SK-N-SH (cell line): ENCODE results near the gene HS1BP3. TPM values are rescaled to one million over a fixed set of nuclear protein-coding genes. Genes with fewer than 3 reads are reported as not detected.
A peak's percentile ranks its signal among the peaks of the same experiment; 100 is the strongest.

ENCODE experiments used
- CTCF ChIA-PET: fragments of 300-600, 350-600 bp; formaldehyde crosslinking; extraction: SDS; loops from one replicate; lab custom pipeline; 2021; lab: Yijun Ruan, JAX
- POLR2A ChIA-PET: fragments of 350-600 bp; sonication (Branson Sonifier 250); formaldehyde crosslinking; extraction: SDS; loops from one replicate; lab custom pipeline; 2020; ENCODE audit warnings: antibody characterized with exemption, inconsistent platforms; lab: Yijun Ruan, JAX
- DNase-seq: peaks from one replicate; pipeline ENCODE4 v3.0.0; 2012
- H2AFZ ChIP-seq: fragments of 200-600 bp; sonication (generic); 2 replicates; pipeline ENCODE4 v1.8.1; 2016; ENCODE audit warnings: antibody characterized with exemption, mild to moderate bottlenecking, low read depth
- H3F3A ChIP-seq: fragments of 200-600 bp; sonication (generic); replicated peaks from 2 replicates; pipeline ENCODE3; 2016; ENCODE audit warnings: antibody characterized with exemption, mild to moderate bottlenecking; ENCODE audit not compliant: insufficient read depth
- H3K27ac ChIP-seq, 2 experiments: fragments of 200-500 bp in 1 of 2; fragments of 200-600 bp in 1 of 2; sonication (Bioruptor generic) in 1 of 2; sonication (generic), shearing (Covaris generic) in 1 of 2; 2 replicates each; pipeline versions ENCODE4 v1.5.1 to v1.6.1; 2014 to 2016; ENCODE audit warnings: low read depth in 2 of 2, inconsistent platforms in 1 of 2, low read length in 1 of 2, mild to moderate bottlenecking in 1 of 2, mixed read lengths in 1 of 2
- H3K27me3 ChIP-seq: fragments of 200-600 bp; sonication (generic), shearing (Covaris generic); 2 replicates; pipeline ENCODE4 v1.6.1; 2016; ENCODE audit warnings: mixed run types; ENCODE audit not compliant: insufficient read depth
- H3K36me3 ChIP-seq, 2 experiments: fragments of 200-500 bp in 1 of 2; fragments of 200-600 bp in 1 of 2; sonication (Bioruptor generic) in 1 of 2; sonication (generic) in 1 of 2; replicated peaks in 1 of 2; 2 replicates each; pipeline versions ENCODE3 to v1.5.1; 2014 to 2016; ENCODE audit warnings: low read length in 1 of 2, mild to moderate bottlenecking in 1 of 2; ENCODE audit not compliant: insufficient read depth in 2 of 2, control insufficient read depth in 1 of 2
- H3K4me1 ChIP-seq, 2 experiments: fragments of 200-500 bp in 1 of 2; fragments of 200-600 bp in 1 of 2; sonication (Bioruptor generic) in 1 of 2; sonication (generic), shearing (Covaris generic) in 1 of 2; 2 replicates each; pipeline versions ENCODE4 v1.5.1 to v1.6.1; 2014 to 2016; ENCODE audit warnings: low read depth in 1 of 2, low read length in 1 of 2, mixed run types in 1 of 2; ENCODE audit not compliant: insufficient read depth in 2 of 2, control insufficient read depth in 1 of 2
- H3K4me2 ChIP-seq: fragments of 200-600 bp; sonication (generic), shearing (Covaris generic); 2 replicates; pipeline ENCODE4 v1.6.1; 2017; ENCODE audit warnings: mixed run types
- H3K4me3 ChIP-seq, 2 experiments: fragments of 200-500 bp in 1 of 2; fragments of 200-600 bp in 1 of 2; sonication (Bioruptor generic) in 1 of 2; sonication (generic), shearing (Covaris generic) in 1 of 2; 2 replicates each; pipeline versions ENCODE4 v1.5.1 to v1.8.1; 2014 to 2016; ENCODE audit warnings: low read depth in 2 of 2, inconsistent platforms in 1 of 2, low read length in 1 of 2, mild to moderate bottlenecking in 1 of 2, mixed read lengths in 1 of 2, moderate library complexity in 1 of 2
- H3K79me2 ChIP-seq: fragments of 200-600 bp; sonication (generic); 2 replicates; pipeline ENCODE4 v1.8.1; 2017; ENCODE audit warnings: mild to moderate bottlenecking; ENCODE audit not compliant: insufficient read depth
- H3K9ac ChIP-seq: fragments of 200-600 bp; sonication (generic); 2 replicates; pipeline ENCODE4 v1.6.1; 2017; ENCODE audit warnings: mixed run types
- H3K9me2 ChIP-seq: fragments of 200-600 bp; sonication (generic); 2 replicates; pipeline ENCODE4 v1.6.1; 2017; ENCODE audit warnings: mixed run types
- H3K9me3 ChIP-seq: fragments of 200-600 bp; sonication (generic); 2 replicates; pipeline ENCODE4 v1.6.1; 2017; ENCODE audit warnings: mixed run types, mild to moderate bottlenecking, moderate library complexity
- H4K20me1 ChIP-seq: fragments of 200-600 bp; sonication (generic); 2 replicates; pipeline ENCODE4 v1.6.1; 2017; ENCODE audit warnings: mild to moderate bottlenecking, mixed run types; ENCODE audit not compliant: insufficient read depth
- CTCF ChIP-seq: fragments of 200-600 bp; sonication (generic); IDR thresholded peaks from 2 replicates; pipeline ENCODE4 v1.6.1; 2017; ENCODE audit warnings: antibody characterized with exemption, mild to moderate bottlenecking, moderate library complexity
- ELF1 ChIP-seq: IDR thresholded peaks from 2 replicates; pipeline ENCODE4 v1.4.0; 2012
- EZH2phosphoT487 ChIP-seq: fragments of 200-600 bp; sonication (generic); IDR thresholded peaks from 2 replicates; pipeline ENCODE4 v1.6.1; 2017; ENCODE audit warnings: low read depth, mixed run types, mild to moderate bottlenecking, antibody characterized with exemption, moderate library complexity, borderline replicate concordance
- FOSL2 ChIP-seq: IDR thresholded peaks from 2 replicates; pipeline ENCODE4 v1.4.0; 2012; ENCODE audit warnings: low read depth, mild to moderate bottlenecking, moderate library complexity, borderline replicate concordance
- FOXJ3 ChIP-seq: sonication (generic); formaldehyde crosslinking; IDR thresholded peaks from 2 replicates; pipeline ENCODE4 v1.5.1; 2020; ENCODE audit warnings: mild to moderate bottlenecking, missing genetic modification reagents
- GATA2 ChIP-seq: sonication (generic); formaldehyde crosslinking; IDR thresholded peaks from 2 replicates; pipeline ENCODE4 v1.5.0; 2020; ENCODE audit warnings: mild to moderate bottlenecking, missing genetic modification reagents
- IRF3 ChIP-seq: fragments of 150-350 bp; IDR thresholded peaks from 2 replicates; pipeline ENCODE4 v1.6.1; 2016; ENCODE audit warnings: mild to moderate bottlenecking, low read depth, low read length
- MAX ChIP-seq: IDR thresholded peaks from 2 replicates; pipeline ENCODE4 v1.4.0; 2012; ENCODE audit warnings: low read depth
- PBX3 ChIP-seq: IDR thresholded peaks from 2 replicates; pipeline ENCODE4; 2012
- RFX5 ChIP-seq: IDR thresholded peaks from 2 replicates; pipeline ENCODE4 v1.6.1; 2012; ENCODE audit warnings: mild to moderate bottlenecking, improper control_type of control experiment, low read length
- TAF1 ChIP-seq: IDR thresholded peaks from 2 replicates; pipeline ENCODE4 v1.6.1; 2012; ENCODE audit warnings: low read depth, mild to moderate bottlenecking, low read length, moderate library complexity, borderline replicate concordance
- TCF12 ChIP-seq: IDR thresholded peaks from 2 replicates; pipeline ENCODE4 v1.4.0; 2012
- TEAD4 ChIP-seq: IDR thresholded peaks from 2 replicates; pipeline ENCODE4 v1.4.0; 2012; ENCODE audit warnings: mild to moderate bottlenecking, borderline replicate concordance; ENCODE audit not compliant: insufficient read depth
- USF2 ChIP-seq: fragments of 150-350 bp; IDR thresholded peaks from 2 replicates; pipeline ENCODE4 v1.6.1; 2017; ENCODE audit warnings: antibody characterized with exemption, low read length, low read depth, borderline replicate concordance
- YY1 ChIP-seq: IDR thresholded peaks from 2 replicates; pipeline ENCODE4 v1.4.0; 2012; ENCODE audit warnings: low read depth, mild to moderate bottlenecking
- WGBS: methylation state at CpG from one replicate; pipeline ENCODE4 v1.1.6; 2017; ENCODE audit warnings: low lambda C conversion rate; 5-methylcytosine and 5-hydroxymethylcytosine counted together
- polyA plus RNA-seq, 3 experiments: library from polyadenylated mRNA; depleted of rRNA; stranded (reverse); fragments of >200 nt; gene quantifications; 2 replicates each; pipeline ENCODE4 v1.2.3, GENCODE V29; 2012

Gene HS1BP3
- polyA plus RNA-seq, 1 of the 3 experiments (the other 2 are of a cell fraction): 20.1 TPM

- 8% methylated on average over 5 of the region's 62 CpGs for WGBS
These were observed 16.2 kb upstream of the HS1BP3 start for GRCh38 chr2:20667151-20667530.

GRCh38 chr2:20666304-20667150 lies 15.6 kb upstream of the HS1BP3 start, which contains the start of gene GDF7:
Gene GDF7, plus strand, starts transcription at chr2:20667144. Its CDS starts 96 bp downstream, at chr2:20667240.
- Histone ChIP-seq H3K27ac (no peak within 1 kb of the TSS), H3K27me3 (peaks cover 91% of the 10 kb centered on the region), H3K9me2 (no peaks in the 10 kb centered on the region), H2AFZ (peak within 1 kb of the TSS; percentile 67; the same call in 1 of the 2 replicates), H3K4me3 (peak within 1 kb of the TSS; percentile 37 to 58), H3K9ac (no peak within 1 kb of the TSS), H4K20me1 (no peaks in the 10 kb centered on the region), H3F3A (no peaks in the 10 kb centered on the region), H3K36me3 (no peaks in the 10 kb centered on the region), H3K4me2 (peak within 1 kb of the TSS; percentile 86)
- ChIA-PET CTCF (interaction anchor here (0.6 to 9.8 kb wide), 38 partner anchors 8 to 499 kb away, joined by 3 to 427 read pairs (median 4); partner anchors contain the start of genes APOB and LDAH), POLR2A (no interaction called here)
- 3% methylated on average over 64 of the region's 86 CpGs for WGBS
- no peak for TF ChIP-seq RFX5
- TF ChIP-seq TCF12: no peak
- TF ChIP-seq EZH2phosphoT487: 0 out of 2 replicates have a peak, but pooled peaks have one; percentile 1
- no peak for TF ChIP-seq MAX
- TF ChIP-seq IRF3: no peak
- TF ChIP-seq TEAD4: no peak
- TF ChIP-seq FOXJ3 (CRISPR knock-in tag): no peak
- peak; percentile 46 for TF ChIP-seq CTCF
- no peak for TF ChIP-seq ELF1
- no peak for TF ChIP-seq PBX3
- TF ChIP-seq GATA2 (CRISPR knock-in tag): no peak
- TF ChIP-seq, all 33 proteins: peak for 2
- H3K9me3 ChIP-seq: no peaks in the 10 kb centered on the region
- DNase-seq: peak; percentile 93
- H3K79me2 ChIP-seq: no peaks in the 10 kb centered on the region
- H3K4me1 ChIP-seq: peaks cover 0 to 26% of the 10 kb centered on the region in 2 experiments; a peak in 2 of 4 replicates

More at GRCh38 chr2:20667151-20667530, 16.2 kb upstream of the HS1BP3 start:
- H3K4me1 ChIP-seq: peaks cover 0 to 26% of the 10 kb centered on the region in 2 experiments; a peak in 2 of 4 replicates
- peaks cover 91% of the 10 kb centered on the region for H3K27me3 ChIP-seq
- no peak for TF ChIP-seq MAX
- no peak for TF ChIP-seq FOXJ3 (CRISPR knock-in tag)
- TF ChIP-seq YY1: no peak
- TF ChIP-seq TAF1: no peak
- TF ChIP-seq USF2: no peak
- no peak for TF ChIP-seq FOSL2
- no peaks in the 10 kb centered on the region for H3K79me2 ChIP-seq
- no peaks in the 10 kb centered on the region for H3F3A ChIP-seq
- POLR2A ChIA-PET: interaction anchor here (0.5 kb wide), 1 partner anchor 168 kb away, joined by 3 read pairs; no protein-coding TSS in a partner anchor
- no peak overlapping the region for H2AFZ ChIP-seq
- no peak overlapping the region for H3K27ac ChIP-seq
- H3K36me3 ChIP-seq: no peaks in the 10 kb centered on the region
- H3K9me2 ChIP-seq: no peaks in the 10 kb centered on the region
- peak overlapping the region; percentile 37 to 52 for H3K4me3 ChIP-seq
- CTCF ChIA-PET: interaction anchor here (0.6 to 9.8 kb wide), 15 partner anchors 7 to 450 kb away, joined by 3 to 427 read pairs (median 7); partner anchors contain the start of gene LDAH
- peak; percentile 84 for DNase-seq
- H3K4me2 ChIP-seq: peak overlapping the region; percentile 86; the same call in 1 of the 2 replicates
- no peaks in the 10 kb centered on the region for H4K20me1 ChIP-seq
- H3K9ac ChIP-seq: no peak overlapping the region
- no peaks in the 10 kb centered on the region for H3K9me3 ChIP-seq
